T-helper 2 cell treated with Interferon-gamma antibody and Interleukin-4, amounts not matched to agents 100 ng/mL and 5 ng/mL, for 36 hours (primary cell): ENCODE measurements around the gene FAM135A. TPM values are rescaled to one million over a fixed set of nuclear protein-coding genes. Genes with fewer than 3 reads are reported as not detected.

Experiments
- intact Hi-C: fragments of 100-400 bp; cut with micrococcal nuclease; formaldehyde crosslinking; loops from one replicate; pipeline ENCODE4 v1.15.1; 2023
- total RNA-seq: library from RNA; stranded (reverse); gene quantifications from 2 replicates; pipeline ENCODE4 v1.2.3, GENCODE V29; 2022

FAM135A gene
- 5.3 and 5.7 TPM in 2 replicates for total RNA-seq

- intact Hi-C loops: loop anchor here (1.0 to 5.0 kb wide), 7 partner anchors 42 to 617 kb away; partner anchors contain the start of genes B3GAT2, COL19A1, LMBRD1 and SDHAF4
Observed at GRCh38 chr6:70413114-70413991, at the start of gene FAM135A. Gene FAM135A (plus strand): TSS chr6:70413508. CDS start chr6:70428343, 14,835 bp downstream.

- intact Hi-C loops: no loop called here
Observed at GRCh38 chr6:70363741-70364493, 49.4 kb upstream of the FAM135A start.

- intact Hi-C loops: loop anchor here (1.0 to 2.0 kb wide), 2 partner anchors 59 to 148 kb away; no protein-coding TSS in a partner anchor
Observed at GRCh38 chr6:70369332-70369950, 43.9 kb upstream of the FAM135A start.

GRCh38 chr6:70370496-70370895, 42.8 kb upstream of the FAM135A start:
- intact Hi-C loops: loop anchor here (2.0 to 5.0 kb wide), 2 partner anchors 317 to 642 kb away; no protein-coding TSS in a partner anchor

GRCh38 chr6:70371454-70372105, 41.7 kb upstream of the FAM135A start:
- intact Hi-C loops: loop anchor here (1.0 to 5.0 kb wide), 3 partner anchors 42 to 641 kb away; partner anchors contain the start of gene FAM135A

GRCh38 chr6:70375166-70375565, 38.1 kb upstream of the FAM135A start:
- intact Hi-C loops: no loop called here

GRCh38 chr6:70375882-70376281, 37.4 kb upstream of the FAM135A start:
- intact Hi-C loops: no loop called here

GRCh38 chr6:70376628-70377027, 36.7 kb upstream of the FAM135A start:
- intact Hi-C loops: no loop called here

- intact Hi-C loops: no loop called here
Observed at GRCh38 chr6:70377372-70377771, 35.9 kb upstream of the FAM135A start.

- intact Hi-C loops: no loop called here
Observed at GRCh38 chr6:70379473-70380013, 33.8 kb upstream of the FAM135A start.

- intact Hi-C loops: no loop called here
Observed at GRCh38 chr6:70380252-70380651, 33.1 kb upstream of the FAM135A start.

GRCh38 chr6:70380771-70381416, 32.4 kb upstream of the FAM135A start:
- intact Hi-C loops: no loop called here

GRCh38 chr6:70381417-70381782, 31.9 kb upstream of the FAM135A start:
- intact Hi-C loops: no loop called here

- intact Hi-C loops: no loop called here
Observed at GRCh38 chr6:70385901-70386300, 27.4 kb upstream of the FAM135A start.

- intact Hi-C loops: no loop called here
Observed at GRCh38 chr6:70388814-70389213, 24.5 kb upstream of the FAM135A start.

GRCh38 chr6:70389261-70389660, 24.0 kb upstream of the FAM135A start:
- intact Hi-C loops: no loop called here

- intact Hi-C loops: no loop called here
Observed at GRCh38 chr6:70390067-70390466, 23.2 kb upstream of the FAM135A start.

GRCh38 chr6:70391492-70391891, 21.8 kb upstream of the FAM135A start:
- intact Hi-C loops: no loop called here

GRCh38 chr6:70394518-70395300, 18.6 kb upstream of the FAM135A start:
- intact Hi-C loops: no loop called here

- intact Hi-C loops: no loop called here
Observed at GRCh38 chr6:70395301-70395672, 18.0 kb upstream of the FAM135A start.
